Right cardiac atrium (tissue), 5 donors: ENCODE measurements around the gene TPRA1. TPM values are rescaled to one million over a fixed set of nuclear protein-coding genes. Genes with fewer than 3 reads are reported as not detected.

ENCODE experiments used
- ATAC-seq, 2 donors: fragments of 200-7000 bp; cut with Tn5 transposase; one replicate each; pipeline versions ENCODE4 v1.8.0 to v1.9.1; 2020; ENCODE audit warnings: moderate library complexity in 2 of 2, mild to moderate bottlenecking in 1 of 2
- DNase-seq, 3 donors: peaks; one replicate each; pipeline ENCODE4 v3.0.0-alpha.2; 2020
- H3K27ac ChIP-seq: one replicate; pipeline ENCODE4 v1.5.1; 2013; ENCODE audit warnings: mild to moderate bottlenecking, low read length, control low read depth, moderate library complexity
- H3K27me3 ChIP-seq: one replicate; pipeline ENCODE4 v1.6.1; 2013; ENCODE audit not compliant: control insufficient read depth, insufficient read depth
- H3K4me1 ChIP-seq: one replicate; pipeline ENCODE4 v1.6.1; 2013; ENCODE audit warnings: low read length; ENCODE audit not compliant: control insufficient read depth, insufficient read depth
- H3K4me3 ChIP-seq: one replicate; pipeline ENCODE4 v1.5.1; 2013; ENCODE audit warnings: low read length, control low read depth
- H3K9me3 ChIP-seq: one replicate; pipeline ENCODE4 v1.6.1; 2013; ENCODE audit warnings: low read length; ENCODE audit not compliant: control insufficient read depth
- WGBS: extraction: QIAGEN DNeasy Blood & Tissue Kit; methylation state at CpG from one replicate; pipeline ENCODE4 v1.1.7; 2013; 5-methylcytosine and 5-hydroxymethylcytosine counted together
- intact Hi-C, 4 donors: fragments of 100-400 bp; cut with DNase I; formaldehyde crosslinking; loops; one replicate each; pipeline versions ENCODE4 v1.11.0 to v1.14.0; 2022 to 2023
- long read RNA-seq, 4 donors: library from polyadenylated mRNA; unstranded; transcript quantifications; one replicate each; pipeline ENCODE4 v2.0.0, GENCODE V29; 2020 to 2021
- polyA plus RNA-seq: library from polyadenylated mRNA; stranded (reverse); fragments of 200-250 nt; gene quantifications from one replicate; pipeline ENCODE4 v1.2.3, GENCODE V29; 2013
- total RNA-seq, 4 donors: library from RNA; stranded (reverse); fragmentation: NEBNext Ultra II Directional; extraction: Animal tissue kit (Norgen Biotek cat#: 25700); gene quantifications; one replicate each; pipeline ENCODE4 v1.2.1, GENCODE V29; 2021
- donor health status: healthy with polysubstance abuse.
- donor health status: DM: no; HTN: yes; CAD: no.
- donor health status: DM: no; HTN: no; CAD: no.
- donor health status: DM: no; HTN: yes; CAD: no; lungs with severe emphysema.
- donor health status: DM: yes; HTN: yes; CAD: no.

Gene TPRA1
- 10 to 100 TPM; 18.5 to 23.7 (median 20.1) TPM for total RNA-seq
- polyA plus RNA-seq = 17.9 TPM
- long read RNA-seq, donor 1, transcript TPRA1-202 (11 exons, 1,933 nt) = major isoform, 67 of 99 reads
- long read RNA-seq, donor 1, partial matches to known transcripts = 10 of 99 reads
- long read RNA-seq, donor 1, other reads (novel, unspliced or antisense) = 17 of 99 reads
- long read RNA-seq, donor 2, transcript TPRA1-202 (11 exons, 1,933 nt) = major isoform, 31 of 47 reads
- long read RNA-seq, donor 2, partial matches to known transcripts = 3 of 47 reads
- long read RNA-seq, donor 2, other reads (novel, unspliced or antisense) = 10 of 47 reads
- long read RNA-seq, donor 3, transcript TPRA1-203 (10 exons, 1,831 nt) = minor isoform, 7 of 67 reads
- long read RNA-seq, donor 3, transcript TPRA1-202 (11 exons, 1,933 nt) = major isoform, 29 of 67 reads
- long read RNA-seq, donor 3, partial matches to known transcripts = 4 of 67 reads
- long read RNA-seq, donor 3, other reads (novel, unspliced or antisense) = 23 of 67 reads
- long read RNA-seq, donor 4, transcript TPRA1-202 (11 exons, 1,933 nt) = major isoform, 35 of 58 reads
- long read RNA-seq, donor 4, partial matches to known transcripts = 3 of 58 reads
- long read RNA-seq, donor 4, other reads (novel, unspliced or antisense) = 18 of 58 reads

DNA sequence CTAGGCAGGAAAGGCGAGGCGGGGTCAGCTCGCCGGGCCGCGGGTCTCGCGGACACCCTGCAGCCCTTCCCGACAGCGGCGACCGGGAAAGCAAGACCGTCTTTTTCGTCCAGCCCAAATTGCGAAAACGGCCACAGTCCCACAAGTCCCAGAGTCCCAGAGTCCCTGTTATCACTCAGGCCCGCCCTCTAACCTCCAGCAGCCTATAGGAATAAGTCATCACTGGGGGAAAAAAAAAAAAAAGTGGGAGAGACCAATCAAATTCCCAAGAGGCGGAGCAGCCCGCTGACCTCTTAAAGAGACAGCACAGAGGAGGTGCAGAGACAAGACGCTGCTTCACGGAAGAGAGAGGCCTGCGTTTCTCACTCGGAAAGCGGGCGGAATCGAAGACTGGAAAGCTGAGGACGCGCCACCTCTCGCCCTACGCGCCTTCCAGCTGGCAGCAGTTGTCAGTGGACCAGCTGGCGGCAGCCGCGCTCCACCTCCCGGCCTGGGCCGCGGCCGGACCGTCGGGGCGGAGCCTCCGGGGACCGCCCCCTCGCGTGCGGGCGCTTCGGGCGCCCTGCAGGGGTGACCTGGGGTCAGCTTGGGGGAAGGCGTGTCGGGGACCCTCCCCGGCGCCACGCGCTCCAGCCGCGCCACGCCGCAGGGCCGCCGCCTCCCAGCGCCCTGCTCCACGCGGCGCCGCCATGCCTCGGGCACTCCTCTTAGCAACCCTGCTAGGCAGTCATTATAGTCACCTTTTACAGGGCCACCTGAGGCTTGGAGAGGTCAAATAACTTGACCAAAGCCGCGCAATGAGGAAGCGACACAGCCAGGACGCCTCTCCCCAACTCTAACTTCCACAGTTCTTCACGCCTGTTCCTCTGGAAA, at the start of gene TPRA1:
Gene TPRA1 (minus strand): TSS at position 141 of the 873 bp plus-strand sequence. CDS start 10,587 bp downstream, outside the sequence.
- intact Hi-C loops = no loop called here
- Histone ChIP-seq H3K27ac (peak within 1 kb of the TSS; percentile 88), H3K9me3 (no peaks in the 10 kb centered on the region), H3K4me1 (peaks cover 8% of the 10 kb centered on the region), H3K4me3 (peak within 1 kb of the TSS; percentile 75), H3K27me3 (no peaks in the 10 kb centered on the region)
- ATAC-seq (peak; percentile 93), DNase-seq (peak; percentile 93 to 95 (median 95))
- WGBS = under 1% methylated on average over 72 of the region's 72 CpGs

DNA sequence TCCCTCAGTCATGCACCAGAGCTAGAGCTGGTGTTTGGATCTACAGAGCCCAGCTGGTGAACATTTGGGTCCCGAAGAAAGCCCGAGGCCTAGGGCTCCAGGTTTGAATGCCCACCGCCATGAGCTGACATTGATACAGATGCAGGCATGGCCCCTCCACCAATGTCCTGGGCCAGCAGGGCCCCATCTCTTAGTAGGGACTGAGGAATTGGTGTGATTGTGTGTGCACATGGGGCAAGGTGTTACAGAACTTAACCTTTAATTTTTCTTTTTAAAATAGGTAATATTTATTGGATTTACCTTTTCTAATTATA, 49.5 kb upstream of the TPRA1 start:
- intact Hi-C loops = loop anchor here in 1 of 4 donors (5.0 kb wide), 1 partner anchor 192 kb away; no protein-coding TSS in a partner anchor
- DNase-seq (no peak), ATAC-seq (no peak)
- Histone ChIP-seq H3K27me3 (no peaks in the 10 kb centered on the region), H3K4me1 (no peaks in the 10 kb centered on the region), H3K9me3 (no peaks in the 10 kb centered on the region), H3K27ac (no peak overlapping the region), H3K4me3 (no peak overlapping the region)
- over 99% methylated on average over 3 of the region's 3 CpGs for WGBS

DNA sequence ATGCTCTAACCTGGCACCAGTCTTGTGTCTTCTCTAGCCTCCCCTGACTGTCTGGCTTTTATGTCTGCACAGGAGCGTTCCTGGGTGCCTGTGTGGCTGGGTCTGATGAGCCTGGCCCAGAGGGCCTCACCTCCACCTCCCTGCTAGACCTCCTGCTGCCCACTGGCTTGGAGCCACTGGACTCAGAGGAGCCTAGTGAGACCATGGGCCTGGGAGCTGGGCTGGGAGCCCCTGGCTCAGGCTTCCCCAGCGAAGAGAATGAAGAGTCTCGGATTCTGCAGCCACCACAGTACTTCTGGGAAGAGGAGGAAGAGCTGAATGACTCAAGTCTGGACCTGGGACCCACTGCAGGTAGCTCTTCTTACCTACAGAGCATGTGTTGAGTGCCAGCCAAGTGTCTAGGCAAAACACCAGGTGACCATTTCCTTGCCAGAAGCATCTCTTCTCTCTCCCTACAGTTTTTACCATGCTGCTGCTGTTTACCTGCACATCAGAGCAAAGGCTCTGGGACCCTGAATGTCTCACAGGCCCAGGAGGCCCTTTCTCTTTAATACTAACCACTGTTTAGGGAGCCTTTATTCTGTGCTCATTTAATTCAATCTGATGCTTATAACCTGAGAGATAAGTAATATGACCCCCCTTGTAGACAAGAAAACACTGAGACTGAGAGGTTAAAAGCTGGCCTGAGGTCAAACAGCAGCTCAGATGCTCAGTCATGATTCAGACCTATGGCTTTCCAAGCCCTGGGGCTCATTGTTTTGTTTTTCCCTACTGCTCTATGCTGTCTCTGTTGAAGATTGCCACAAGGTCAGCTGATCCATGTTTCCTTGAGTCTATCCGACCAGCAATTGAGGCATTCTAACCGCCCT, 48.9 kb upstream of the TPRA1 start:
- Histone ChIP-seq H3K27me3 (no peaks in the 10 kb centered on the region), H3K4me3 (no peak overlapping the region), H3K4me1 (no peaks in the 10 kb centered on the region), H3K9me3 (no peaks in the 10 kb centered on the region), H3K27ac (no peak overlapping the region)
- DNase-seq (no peak), ATAC-seq (peak in 1 of 2 donors; percentile 48)
- WGBS = 90% methylated on average over 5 of the region's 5 CpGs
- intact Hi-C loops = loop anchor here in 1 of 4 donors (5.0 kb wide), 1 partner anchor 193 kb away; no protein-coding TSS in a partner anchor

DNA sequence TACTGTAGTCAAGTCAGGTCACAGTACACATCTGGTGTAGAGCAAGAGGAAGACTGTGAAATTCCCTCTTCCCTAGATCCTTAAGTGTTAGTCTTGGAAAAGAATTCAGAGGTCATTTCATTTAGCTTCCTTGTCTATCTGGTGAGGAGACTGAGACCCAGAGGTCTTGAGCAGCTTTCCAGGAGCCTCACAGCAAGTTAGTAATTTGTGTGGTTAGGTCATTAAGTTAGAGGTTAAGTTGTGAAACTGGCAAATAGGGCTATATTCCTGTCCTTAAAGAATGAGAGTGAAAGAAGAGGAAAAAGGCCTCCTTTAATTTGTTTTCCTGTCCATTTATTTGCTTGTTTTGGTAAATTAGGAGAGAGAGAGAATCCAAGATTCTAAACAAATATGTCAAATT, 47.4 kb upstream of the TPRA1 start:
- H3K9me3 ChIP-seq = no peaks in the 10 kb centered on the region
- no peak overlapping the region for H3K4me3 ChIP-seq
- no peak overlapping the region for H3K27ac ChIP-seq
- intact Hi-C loops = no loop called here
- no peaks in the 10 kb centered on the region for H3K27me3 ChIP-seq
- ATAC-seq = no peak
- H3K4me1 ChIP-seq = no peaks in the 10 kb centered on the region
- DNase-seq = no peak

DNA sequence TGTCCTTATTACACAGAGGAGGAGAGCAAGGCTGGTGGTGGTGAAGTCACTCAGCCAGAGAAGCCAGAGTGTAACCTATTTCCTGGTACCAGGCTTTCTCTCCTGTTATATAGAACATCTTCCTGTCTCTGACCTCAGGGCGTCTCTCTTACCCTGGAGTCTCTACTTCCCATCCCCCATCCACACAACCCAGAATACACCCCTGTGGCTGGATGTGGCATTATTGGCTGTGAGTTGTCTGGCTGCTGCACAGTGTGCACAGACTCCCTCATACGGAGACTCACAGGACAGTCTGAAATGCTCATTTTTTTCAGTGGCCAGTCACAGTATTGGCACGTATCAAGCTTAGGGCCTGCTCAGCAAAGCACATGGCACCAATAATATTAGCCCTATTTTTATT, 47.0 kb upstream of the TPRA1 start:
- intact Hi-C loops = no loop called here
- Histone ChIP-seq H3K27ac (no peak overlapping the region), H3K4me3 (no peak overlapping the region), H3K4me1 (no peaks in the 10 kb centered on the region), H3K9me3 (no peaks in the 10 kb centered on the region), H3K27me3 (no peaks in the 10 kb centered on the region)
- DNase-seq (no peak), ATAC-seq (peak; percentile 31 to 39)
- 74% methylated on average over 3 of the region's 3 CpGs for WGBS

DNA sequence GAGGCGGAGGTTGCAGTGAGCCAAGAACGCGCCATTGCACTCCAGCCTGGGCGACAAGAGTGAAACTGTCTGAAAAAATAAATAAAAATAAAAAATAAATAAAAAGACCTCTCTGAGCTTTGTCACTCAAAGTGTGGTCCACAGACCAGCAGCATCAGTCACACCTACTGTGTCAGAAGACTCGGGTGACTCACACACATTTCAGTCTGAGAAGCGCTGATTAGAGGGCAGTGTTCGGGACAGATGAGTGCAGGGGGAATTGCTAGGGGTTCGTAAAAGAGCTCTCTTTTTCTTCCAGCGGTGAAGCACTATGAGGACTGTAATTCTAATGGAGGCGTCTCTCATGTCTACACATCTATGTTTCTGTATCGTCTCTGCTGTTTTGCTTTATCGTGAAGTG, 44.1 kb upstream of the TPRA1 start:
- Histone ChIP-seq H3K27ac (no peak overlapping the region), H3K27me3 (no peaks in the 10 kb centered on the region), H3K9me3 (no peaks in the 10 kb centered on the region), H3K4me3 (no peak overlapping the region), H3K4me1 (peaks cover 5% of the 10 kb centered on the region)
- DNase-seq = no peak
- ATAC-seq = no peak
- 87% methylated on average over 12 of the region's 12 CpGs for WGBS
- intact Hi-C loops = no loop called here

DNA sequence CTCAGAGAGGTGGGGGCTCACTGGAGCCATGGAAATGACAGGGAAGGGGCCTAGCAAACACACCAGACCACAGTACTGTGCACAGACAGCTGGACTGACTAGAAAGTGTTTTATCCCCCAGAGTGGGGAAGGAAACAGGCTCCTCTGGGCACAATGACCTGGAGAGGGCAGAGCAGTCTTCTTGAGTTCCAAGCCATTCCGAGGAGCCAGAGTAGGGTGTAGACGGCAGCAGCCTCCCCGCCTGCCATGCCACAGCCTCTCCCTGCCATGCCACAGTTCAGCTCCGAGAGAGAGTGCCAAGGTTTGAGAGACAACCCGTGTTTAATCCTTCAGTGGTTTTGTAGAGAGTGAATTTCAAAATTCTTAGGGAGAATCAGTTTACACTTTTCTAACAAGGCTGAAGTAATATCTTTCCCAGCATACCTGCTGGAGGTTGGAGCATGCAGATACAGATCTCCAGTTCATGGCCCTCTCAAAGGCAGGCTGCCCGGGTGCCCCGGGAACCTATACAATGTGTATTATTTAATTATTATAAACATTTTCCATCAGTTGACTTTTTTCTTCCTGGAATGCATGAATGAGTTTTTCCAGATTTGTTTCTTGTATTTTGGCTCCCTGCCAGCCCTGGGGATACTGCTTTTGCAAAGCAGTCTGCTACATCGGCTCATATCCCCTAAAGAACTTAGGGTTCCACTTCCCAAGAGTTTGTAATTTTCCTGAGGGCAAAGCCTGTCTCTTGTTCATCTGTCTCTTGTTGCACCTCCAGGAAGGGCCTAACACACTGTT, 41.7 kb upstream of the TPRA1 start:
- ATAC-seq (no peak), DNase-seq (no peak)
- Histone ChIP-seq H3K27ac (no peak overlapping the region), H3K4me3 (no peak overlapping the region), H3K4me1 (peaks cover 5% of the 10 kb centered on the region), H3K27me3 (no peaks in the 10 kb centered on the region), H3K9me3 (no peaks in the 10 kb centered on the region)
- intact Hi-C loops = no loop called here
- WGBS = 68% methylated on average over 8 of the region's 8 CpGs

DNA sequence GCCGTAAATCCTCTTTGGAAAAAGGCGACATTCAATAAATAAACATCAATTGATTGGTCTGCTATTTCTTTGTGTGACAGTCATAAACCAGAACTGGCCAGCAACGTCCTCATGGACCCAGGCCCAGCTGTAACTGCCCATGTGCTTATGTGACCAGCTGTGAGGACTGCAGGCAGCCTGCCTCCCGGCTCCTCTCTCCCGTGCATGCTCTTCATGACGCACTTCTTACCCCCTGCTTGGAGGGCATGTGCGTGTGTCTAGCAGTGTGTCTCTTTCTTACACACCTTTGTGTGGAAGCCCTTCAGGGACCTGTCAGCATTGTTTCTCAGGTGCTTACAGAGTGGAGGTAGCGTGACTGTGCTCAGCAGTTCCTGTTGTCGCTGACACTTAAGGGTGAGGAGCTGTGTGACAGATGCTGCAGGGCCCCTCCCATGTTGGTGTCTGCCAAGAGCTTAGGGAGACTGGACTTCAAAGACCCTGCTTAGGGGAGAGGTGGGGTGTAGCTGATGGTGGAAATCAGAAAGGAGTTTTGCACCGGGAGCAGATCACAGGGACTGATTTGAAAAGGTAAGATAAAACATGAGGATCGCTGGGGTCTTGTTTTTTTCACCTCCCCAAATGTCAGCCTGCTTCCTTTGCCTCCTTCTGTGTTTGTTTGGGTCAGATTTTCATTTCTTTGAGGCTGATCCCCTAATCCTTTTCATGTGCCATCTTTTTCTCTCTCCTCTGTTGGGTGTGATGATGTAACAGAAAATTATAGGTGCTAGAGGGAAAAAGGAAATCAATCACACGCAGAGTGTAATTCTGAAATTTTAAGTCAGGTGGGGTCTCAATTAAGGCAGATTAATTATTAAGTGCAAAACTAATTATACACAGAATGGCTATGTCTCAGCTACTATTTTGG, 40.5 kb upstream of the TPRA1 start:
- H3K4me3 ChIP-seq = no peak overlapping the region
- ATAC-seq (no peak), DNase-seq (no peak)
- H3K4me1 ChIP-seq = peaks cover 5% of the 10 kb centered on the region
- no peak overlapping the region for H3K27ac ChIP-seq
- H3K27me3 ChIP-seq = no peaks in the 10 kb centered on the region
- no peaks in the 10 kb centered on the region for H3K9me3 ChIP-seq
- WGBS = 81% methylated on average over 12 of the region's 12 CpGs
- intact Hi-C loops = no loop called here
